ENCODE measurements around the gene PCSK6. TPM values are rescaled to one million over a fixed set of nuclear protein-coding genes. Genes with fewer than 3 reads are reported as not detected.
"Not testable (repeated sequence)": the region's sequence is repeated elsewhere in the genome, so short reads cannot be mapped to it uniquely, and the experiment has no call there.

The PCSK6 gene
- total and polyA plus RNA-seq, 2 experiments from 2014 or later = 4.8 to 6.4 TPM

- Histone ChIP-seq H3K27ac (no peak overlapping the region), H3K4me3 (no peak overlapping the region), H3K9me3 (ENCODE audit: low read depth) (no peaks in the 10 kb centered on the region), H3K27me3 (no peaks in the 10 kb centered on the region), H3K36me3 (no peaks in the 10 kb centered on the region), H3K4me1 (ENCODE audit: low read depth) (no peaks in the 10 kb centered on the region)
- no peak for TF ChIP-seq CTCF (IDR thresholded peaks at IDR 0.05; ENCODE audit: low read depth, low read length)
- DNase-seq (ENCODE audit: low read depth in 1 of 2, low spot score in 1 of 2) = peak in 1 of 2 donors; percentile 17
Observed at GRCh38 chr15:101357333-101357732, 132.2 kb downstream of the PCSK6 start.

- H3K27me3 ChIP-seq; H3K27ac ChIP-seq; H3K4me1 ChIP-seq (ENCODE audit: low read depth); H3K4me3 ChIP-seq; DNase-seq (ENCODE audit: low read depth in 1 of 2, low spot score in 1 of 2); H3K9me3 ChIP-seq (ENCODE audit: low read depth); H3K36me3 ChIP-seq: not testable (repeated sequence)
Observed at GRCh38 chr15:101356512-101357172, 132.9 kb downstream of the PCSK6 start.

GRCh38 chr15:101355678-101356464 lies 133.6 kb downstream of the PCSK6 start:
- TF ChIP-seq CTCF (IDR thresholded peaks at IDR 0.05; ENCODE audit: low read depth, low read length) = no peak
- no peak for DNase-seq (ENCODE audit: low read depth in 1 of 2, low spot score in 1 of 2)
- Histone ChIP-seq H3K27me3 (no peaks in the 10 kb centered on the region), H3K4me3 (no peak overlapping the region), H3K36me3 (no peaks in the 10 kb centered on the region), H3K9me3 (ENCODE audit: low read depth) (no peaks in the 10 kb centered on the region), H3K4me1 (ENCODE audit: low read depth) (no peaks in the 10 kb centered on the region), H3K27ac (no peak overlapping the region)

- H3K9me3 ChIP-seq (ENCODE audit: low read depth) = no peaks in the 10 kb centered on the region
- H3K27ac ChIP-seq = no peak overlapping the region
Observed at GRCh38 chr15:101354891-101355623, 134.4 kb downstream of the PCSK6 start.

GRCh38 chr15:101353240-101353639 lies 136.3 kb downstream of the PCSK6 start:
- H3K27me3 ChIP-seq = no peaks in the 10 kb centered on the region
- no peak for TF ChIP-seq CTCF (IDR thresholded peaks at IDR 0.05; ENCODE audit: low read depth, low read length)
- no peak overlapping the region for H3K27ac ChIP-seq
- no peaks in the 10 kb centered on the region for H3K36me3 ChIP-seq
- no peaks in the 10 kb centered on the region for H3K4me1 ChIP-seq (ENCODE audit: low read depth)
- DNase-seq (ENCODE audit: low read depth in 1 of 2, low spot score in 1 of 2) = peak in 1 of 2 donors; percentile 26
- H3K4me3 ChIP-seq = no peak overlapping the region
- no peaks in the 10 kb centered on the region for H3K9me3 ChIP-seq (ENCODE audit: low read depth)

More at GRCh38 chr15:101354891-101355623, 134.4 kb downstream of the PCSK6 start:
- Histone ChIP-seq H3K4me1 (ENCODE audit: low read depth) (no peaks in the 10 kb centered on the region), H3K36me3 (no peaks in the 10 kb centered on the region), H3K4me3 (no peak overlapping the region), H3K27me3 (no peaks in the 10 kb centered on the region)
- no peak for DNase-seq (ENCODE audit: low read depth in 1 of 2, low spot score in 1 of 2)
- TF ChIP-seq CTCF (IDR thresholded peaks at IDR 0.05; ENCODE audit: low read depth, low read length) = no peak

Measured in cardiac muscle cell (in vitro differentiated cells and primary cell).